ENCODE results near the gene PIH1D2.

- TF ChIP-seq, protein P1, sequence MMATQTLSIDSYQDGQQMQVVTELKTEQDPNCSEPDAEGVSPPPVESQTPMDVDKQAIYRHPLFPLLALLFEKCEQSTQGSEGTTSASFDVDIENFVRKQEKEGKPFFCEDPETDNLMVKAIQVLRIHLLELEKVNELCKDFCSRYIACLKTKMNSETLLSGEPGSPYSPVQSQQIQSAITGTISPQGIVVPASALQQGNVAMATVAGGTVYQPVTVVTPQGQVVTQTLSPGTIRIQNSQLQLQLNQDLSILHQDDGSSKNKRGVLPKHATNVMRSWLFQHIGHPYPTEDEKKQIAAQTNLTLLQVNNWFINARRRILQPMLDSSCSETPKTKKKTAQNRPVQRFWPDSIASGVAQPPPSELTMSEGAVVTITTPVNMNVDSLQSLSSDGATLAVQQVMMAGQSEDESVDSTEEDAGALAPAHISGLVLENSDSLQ (IDR thresholded peaks at IDR 0.05), result no peak
- TF ChIP-seq FOXK2 (IDR thresholded peaks at IDR 0.05) (no peak), SUZ12 (IDR thresholded peaks at IDR 0.05) (no peak), ZNF384 (IDR thresholded peaks at IDR 0.05) (no peak), FOXM1 (IDR thresholded peaks at IDR 0.05; ENCODE audit: borderline replicate concordance) (no peak), NFRKB (IDR thresholded peaks at IDR 0.05) (no peak), ARNT (IDR thresholded peaks at IDR 0.05) (no peak), TARDBP (IDR thresholded peaks at IDR 0.05) (no peak), FOXA1 (IDR thresholded peaks at IDR 0.05) (no peak), SP1 (IDR thresholded peaks at IDR 0.05) (no peak), HDGF (IDR thresholded peaks at IDR 0.05; ENCODE audit: borderline replicate concordance) (no peak), LEF1 (IDR thresholded peaks at IDR 0.05; ENCODE audit: borderline replicate concordance) (no peak), ELF4 (IDR thresholded peaks at IDR 0.05) (no peak), BHLHE40 (IDR thresholded peaks at IDR 0.05; ENCODE audit: borderline replicate concordance) (no peak)
These were observed 16.6 kb downstream of the PIH1D2 start for GRCh38 chr11:112057170-112057569.
